Osteocyte (in vitro differentiated cells): ENCODE data around the gene TCF7L1. TPM values are rescaled to one million over a fixed set of nuclear protein-coding genes. Genes with fewer than 3 reads are reported as not detected.
A peak's percentile ranks its signal among the peaks of the same experiment; 100 is the strongest.
"Not testable (repeated sequence)": the region's sequence is repeated elsewhere in the genome, so short reads cannot be mapped to it uniquely, and the experiment has no call there.

Experiments used
- DNase-seq: peaks from one replicate; pipeline ENCODE4 v3.0.0; 2021; ENCODE audit warnings: mixed read lengths; ENCODE audit not compliant: unreplicated experiment; ENCODE audit errors: extremely low spot score
- H3K27ac Mint-ChIP-seq: one replicate; pipeline ENCODE4 v1.8.0; 2021; ENCODE audit warnings: mild to moderate bottlenecking, mixed read lengths; ENCODE audit not compliant: unreplicated experiment
- H3K27me3 Mint-ChIP-seq: one replicate; pipeline ENCODE4 v1.8.0; 2021; ENCODE audit warnings: mixed read lengths; ENCODE audit not compliant: unreplicated experiment
- H3K36me3 Mint-ChIP-seq: one replicate; pipeline ENCODE4 v1.8.0; 2021; ENCODE audit warnings: mixed read lengths; ENCODE audit not compliant: unreplicated experiment
- H3K4me1 Mint-ChIP-seq: one replicate; pipeline ENCODE4 v1.8.0; 2021; ENCODE audit warnings: mixed read lengths; ENCODE audit not compliant: unreplicated experiment
- H3K4me3 Mint-ChIP-seq: one replicate; pipeline ENCODE4 v1.8.0; 2021; ENCODE audit warnings: mild to moderate bottlenecking, moderate library complexity, mixed read lengths; ENCODE audit not compliant: unreplicated experiment
- H3K9me3 Mint-ChIP-seq: one replicate; pipeline ENCODE4 v1.8.0; 2021; ENCODE audit warnings: mixed read lengths; ENCODE audit not compliant: unreplicated experiment
- CTCF ChIP-seq: fragments of 200-600 bp; sonication (generic); IDR thresholded peaks from 2 replicates; pipeline ENCODE4 v1.5.0; 2021; ENCODE audit warnings: antibody characterized with exemption, mild to moderate bottlenecking, moderate library complexity
- total RNA-seq: library from RNA; stranded (reverse); gene quantifications from 2 replicates; pipeline ENCODE4 v1.2.1, GENCODE V29; 2021

Gene TCF7L1
- total RNA-seq, 1 donor from 2014 or later, result 31.8 TPM

GRCh38 chr2:85119900-85120299 lies 13.3 kb upstream of the TCF7L1 start:
- no peaks in the 10 kb centered on the region for H3K9me3 Mint-ChIP-seq
- H3K27ac Mint-ChIP-seq, result no peak overlapping the region
- no peak overlapping the region for H3K4me3 Mint-ChIP-seq
- H3K27me3 Mint-ChIP-seq, result peaks cover 13% of the 10 kb centered on the region
- no peak for TF ChIP-seq CTCF
- peak; percentile 34 for DNase-seq
- no peaks in the 10 kb centered on the region for H3K36me3 Mint-ChIP-seq
- no peaks in the 10 kb centered on the region for H3K4me1 Mint-ChIP-seq

- no peak for DNase-seq
- no peaks in the 10 kb centered on the region for H3K36me3 Mint-ChIP-seq
- no peaks in the 10 kb centered on the region for H3K4me1 Mint-ChIP-seq
- H3K27ac Mint-ChIP-seq, result no peak overlapping the region
- no peaks in the 10 kb centered on the region for H3K9me3 Mint-ChIP-seq
- no peak for TF ChIP-seq CTCF
- H3K27me3 Mint-ChIP-seq, result peaks cover 11% of the 10 kb centered on the region
- no peak overlapping the region for H3K4me3 Mint-ChIP-seq
Observed at GRCh38 chr2:85120363-85120762, 12.8 kb upstream of the TCF7L1 start.

- not testable (repeated sequence) for DNase-seq, H3K4me1 Mint-ChIP-seq, H3K36me3 Mint-ChIP-seq, H3K4me3 Mint-ChIP-seq, H3K27me3 Mint-ChIP-seq, H3K9me3 Mint-ChIP-seq, H3K27ac Mint-ChIP-seq
Observed at GRCh38 chr2:85126462-85126861, 6.7 kb upstream of the TCF7L1 start.

- no peak overlapping the region for H3K4me3 Mint-ChIP-seq
- no peaks in the 10 kb centered on the region for H3K36me3 Mint-ChIP-seq
- H3K4me1 Mint-ChIP-seq, result peaks cover 11% of the 10 kb centered on the region
- no peaks in the 10 kb centered on the region for H3K9me3 Mint-ChIP-seq
- DNase-seq, result no peak
- H3K27ac Mint-ChIP-seq, result no peak overlapping the region
- no peak for TF ChIP-seq CTCF
- H3K27me3 Mint-ChIP-seq, result no peaks in the 10 kb centered on the region
Observed at GRCh38 chr2:85129861-85130260, 3.3 kb upstream of the TCF7L1 start.

- H3K4me1 Mint-ChIP-seq, result peaks cover 17% of the 10 kb centered on the region
- H3K36me3 Mint-ChIP-seq, result no peaks in the 10 kb centered on the region
- no peak for DNase-seq
- no peak overlapping the region for H3K27ac Mint-ChIP-seq
- no peak overlapping the region for H3K4me3 Mint-ChIP-seq
- H3K27me3 Mint-ChIP-seq, result no peaks in the 10 kb centered on the region
- no peak for TF ChIP-seq CTCF
- no peaks in the 10 kb centered on the region for H3K9me3 Mint-ChIP-seq
Observed at GRCh38 chr2:85130407-85130806, 2.8 kb upstream of the TCF7L1 start.

- H3K27me3 Mint-ChIP-seq, result no peaks in the 10 kb centered on the region
- DNase-seq, result no peak
- no peaks in the 10 kb centered on the region for H3K9me3 Mint-ChIP-seq
- TF ChIP-seq CTCF, result peak; percentile 74
- H3K4me1 Mint-ChIP-seq, result peaks cover 24% of the 10 kb centered on the region
- H3K4me3 Mint-ChIP-seq, result no peak overlapping the region
- H3K36me3 Mint-ChIP-seq, result no peaks in the 10 kb centered on the region
- no peak overlapping the region for H3K27ac Mint-ChIP-seq
Observed at GRCh38 chr2:85131116-85131515, 2.1 kb upstream of the TCF7L1 start.
